ENCODE results near the gene UGP2.

- TF ChIP-seq, protein P1, sequence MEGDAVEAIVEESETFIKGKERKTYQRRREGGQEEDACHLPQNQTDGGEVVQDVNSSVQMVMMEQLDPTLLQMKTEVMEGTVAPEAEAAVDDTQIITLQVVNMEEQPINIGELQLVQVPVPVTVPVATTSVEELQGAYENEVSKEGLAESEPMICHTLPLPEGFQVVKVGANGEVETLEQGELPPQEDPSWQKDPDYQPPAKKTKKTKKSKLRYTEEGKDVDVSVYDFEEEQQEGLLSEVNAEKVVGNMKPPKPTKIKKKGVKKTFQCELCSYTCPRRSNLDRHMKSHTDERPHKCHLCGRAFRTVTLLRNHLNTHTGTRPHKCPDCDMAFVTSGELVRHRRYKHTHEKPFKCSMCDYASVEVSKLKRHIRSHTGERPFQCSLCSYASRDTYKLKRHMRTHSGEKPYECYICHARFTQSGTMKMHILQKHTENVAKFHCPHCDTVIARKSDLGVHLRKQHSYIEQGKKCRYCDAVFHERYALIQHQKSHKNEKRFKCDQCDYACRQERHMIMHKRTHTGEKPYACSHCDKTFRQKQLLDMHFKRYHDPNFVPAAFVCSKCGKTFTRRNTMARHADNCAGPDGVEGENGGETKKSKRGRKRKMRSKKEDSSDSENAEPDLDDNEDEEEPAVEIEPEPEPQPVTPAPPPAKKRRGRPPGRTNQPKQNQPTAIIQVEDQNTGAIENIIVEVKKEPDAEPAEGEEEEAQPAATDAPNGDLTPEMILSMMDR (IDR thresholded peaks at IDR 0.05), result no peak
- no peak for TF ChIP-seq POLR2AphosphoS5 (IDR thresholded peaks at IDR 0.05)
These were observed 709 bp downstream of the UGP2 start for GRCh38 chr2:63842149-63843061.

Data from suprapubic skin (tissue), 3 donors.